Ishikawa (cell line): ENCODE measurements around the gene ADAMTS1.

Experiments
- CEBPB ChIP-seq: IDR thresholded peaks from 2 replicates; pipeline ENCODE4 v1.6.1; 2012
- CREB1 ChIP-seq: IDR thresholded peaks from 2 replicates; pipeline ENCODE4 v1.6.1; 2012; ENCODE audit warnings: low read depth
- EGR1 ChIP-seq: IDR thresholded peaks from 2 replicates; pipeline ENCODE4 v1.6.1; 2012
- EP300 ChIP-seq: IDR thresholded peaks from 2 replicates; pipeline ENCODE4 v1.6.1; 2012; ENCODE audit warnings: borderline replicate concordance
- FOXM1 ChIP-seq: IDR thresholded peaks from 2 replicates; pipeline ENCODE4 v1.6.1; 2012; ENCODE audit warnings: low read depth, borderline replicate concordance
- NFIC ChIP-seq: IDR thresholded peaks from 2 replicates; pipeline ENCODE4 v1.6.1; 2012
- RAD21 ChIP-seq: IDR thresholded peaks from 2 replicates; pipeline ENCODE4 v1.6.1; 2012; ENCODE audit warnings: low read depth
- TAF1 ChIP-seq: IDR thresholded peaks from 2 replicates; pipeline ENCODE4 v1.6.1; 2012; ENCODE audit warnings: low read depth, mild to moderate bottlenecking
- TCF12 ChIP-seq: IDR thresholded peaks from 2 replicates; pipeline ENCODE4 v1.6.1; 2012; ENCODE audit warnings: low read depth
- TEAD4 ChIP-seq: IDR thresholded peaks from 2 replicates; pipeline ENCODE4 v1.6.1; 2012
- YY1 ChIP-seq: IDR thresholded peaks from 2 replicates; pipeline ENCODE4 v1.6.1; 2012; ENCODE audit warnings: low read depth
- TF ChIP-seq, protein P1 (sequence below): IDR thresholded peaks from 2 replicates; pipeline ENCODE4 v1.6.1; 2012; ENCODE audit warnings: low read depth, mild to moderate bottlenecking
- TF ChIP-seq, protein P2 (sequence below): IDR thresholded peaks from 2 replicates; pipeline ENCODE4 v1.6.1; 2012
- TF ChIP-seq, protein P3 (sequence below): IDR thresholded peaks from 2 replicates; pipeline ENCODE4 v1.6.1; 2012

DNA sequence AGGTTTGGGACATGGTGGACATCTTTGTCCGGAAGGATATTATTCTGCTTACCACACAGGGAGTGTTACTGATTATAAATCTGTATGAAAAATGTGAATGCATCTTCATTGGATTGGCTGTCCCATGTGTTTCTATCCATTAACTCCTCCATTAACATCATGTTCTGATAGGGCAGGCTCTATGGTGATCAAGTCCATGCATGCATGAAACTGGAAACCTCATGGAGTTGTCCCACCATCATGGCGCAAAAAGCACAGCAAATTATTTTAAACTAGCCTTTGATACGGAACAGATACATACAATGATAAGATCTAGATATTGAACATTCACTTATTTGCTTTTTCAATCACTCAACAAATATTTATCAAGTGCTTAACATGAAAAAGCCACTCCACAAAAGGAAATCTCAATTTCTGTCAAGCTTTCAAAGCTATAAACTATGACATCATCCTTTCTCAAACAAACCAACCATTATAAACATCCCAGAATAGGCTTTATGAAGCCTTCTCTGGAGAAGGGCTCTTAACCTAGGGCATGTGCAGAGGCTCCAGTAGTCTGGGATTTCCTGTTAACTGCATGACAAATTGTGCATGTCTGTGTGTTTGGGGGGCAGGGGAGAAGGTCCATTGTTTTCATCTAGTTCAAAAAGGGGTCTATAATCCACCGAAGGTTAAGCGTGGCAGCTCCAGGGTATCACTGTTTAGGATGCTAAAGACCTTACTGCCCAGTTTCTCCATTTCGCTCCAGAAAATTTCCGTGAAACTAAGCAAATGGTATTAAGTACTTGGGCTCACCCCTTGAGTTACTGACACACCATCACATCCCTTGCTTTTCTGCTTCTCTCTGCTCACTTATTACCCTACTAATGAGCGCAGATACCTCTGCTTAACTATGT lies 46.1 kb downstream of the ADAMTS1 start:
- TF ChIP-seq EP300, result no peak
- no peak for TF ChIP-seq CEBPB
- TF ChIP-seq RAD21, result no peak
- TF ChIP-seq, protein P1, sequence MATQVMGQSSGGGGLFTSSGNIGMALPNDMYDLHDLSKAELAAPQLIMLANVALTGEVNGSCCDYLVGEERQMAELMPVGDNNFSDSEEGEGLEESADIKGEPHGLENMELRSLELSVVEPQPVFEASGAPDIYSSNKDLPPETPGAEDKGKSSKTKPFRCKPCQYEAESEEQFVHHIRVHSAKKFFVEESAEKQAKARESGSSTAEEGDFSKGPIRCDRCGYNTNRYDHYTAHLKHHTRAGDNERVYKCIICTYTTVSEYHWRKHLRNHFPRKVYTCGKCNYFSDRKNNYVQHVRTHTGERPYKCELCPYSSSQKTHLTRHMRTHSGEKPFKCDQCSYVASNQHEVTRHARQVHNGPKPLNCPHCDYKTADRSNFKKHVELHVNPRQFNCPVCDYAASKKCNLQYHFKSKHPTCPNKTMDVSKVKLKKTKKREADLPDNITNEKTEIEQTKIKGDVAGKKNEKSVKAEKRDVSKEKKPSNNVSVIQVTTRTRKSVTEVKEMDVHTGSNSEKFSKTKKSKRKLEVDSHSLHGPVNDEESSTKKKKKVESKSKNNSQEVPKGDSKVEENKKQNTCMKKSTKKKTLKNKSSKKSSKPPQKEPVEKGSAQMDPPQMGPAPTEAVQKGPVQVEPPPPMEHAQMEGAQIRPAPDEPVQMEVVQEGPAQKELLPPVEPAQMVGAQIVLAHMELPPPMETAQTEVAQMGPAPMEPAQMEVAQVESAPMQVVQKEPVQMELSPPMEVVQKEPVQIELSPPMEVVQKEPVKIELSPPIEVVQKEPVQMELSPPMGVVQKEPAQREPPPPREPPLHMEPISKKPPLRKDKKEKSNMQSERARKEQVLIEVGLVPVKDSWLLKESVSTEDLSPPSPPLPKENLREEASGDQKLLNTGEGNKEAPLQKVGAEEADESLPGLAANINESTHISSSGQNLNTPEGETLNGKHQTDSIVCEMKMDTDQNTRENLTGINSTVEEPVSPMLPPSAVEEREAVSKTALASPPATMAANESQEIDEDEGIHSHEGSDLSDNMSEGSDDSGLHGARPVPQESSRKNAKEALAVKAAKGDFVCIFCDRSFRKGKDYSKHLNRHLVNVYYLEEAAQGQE, result no peak
- no peak for TF ChIP-seq TAF1
- no peak for TF ChIP-seq YY1
- no peak for TF ChIP-seq CREB1
- no peak for TF ChIP-seq TCF12
- TF ChIP-seq, protein P2, sequence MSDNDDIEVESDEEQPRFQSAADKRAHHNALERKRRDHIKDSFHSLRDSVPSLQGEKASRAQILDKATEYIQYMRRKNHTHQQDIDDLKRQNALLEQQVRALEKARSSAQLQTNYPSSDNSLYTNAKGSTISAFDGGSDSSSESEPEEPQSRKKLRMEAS, result no peak
- TF ChIP-seq FOXM1, result no peak
- TF ChIP-seq, protein P3, sequence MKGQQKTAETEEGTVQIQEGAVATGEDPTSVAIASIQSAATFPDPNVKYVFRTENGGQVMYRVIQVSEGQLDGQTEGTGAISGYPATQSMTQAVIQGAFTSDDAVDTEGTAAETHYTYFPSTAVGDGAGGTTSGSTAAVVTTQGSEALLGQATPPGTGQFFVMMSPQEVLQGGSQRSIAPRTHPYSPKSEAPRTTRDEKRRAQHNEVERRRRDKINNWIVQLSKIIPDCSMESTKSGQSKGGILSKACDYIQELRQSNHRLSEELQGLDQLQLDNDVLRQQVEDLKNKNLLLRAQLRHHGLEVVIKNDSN, result no peak
- no peak for TF ChIP-seq TEAD4
- no peak for TF ChIP-seq NFIC
- no peak for TF ChIP-seq EGR1
